ENCODE results near the gene LTB4R. TPM values are rescaled to one million over a fixed set of nuclear protein-coding genes. Genes with fewer than 3 reads are reported as not detected.

The LTB4R gene, protein sequence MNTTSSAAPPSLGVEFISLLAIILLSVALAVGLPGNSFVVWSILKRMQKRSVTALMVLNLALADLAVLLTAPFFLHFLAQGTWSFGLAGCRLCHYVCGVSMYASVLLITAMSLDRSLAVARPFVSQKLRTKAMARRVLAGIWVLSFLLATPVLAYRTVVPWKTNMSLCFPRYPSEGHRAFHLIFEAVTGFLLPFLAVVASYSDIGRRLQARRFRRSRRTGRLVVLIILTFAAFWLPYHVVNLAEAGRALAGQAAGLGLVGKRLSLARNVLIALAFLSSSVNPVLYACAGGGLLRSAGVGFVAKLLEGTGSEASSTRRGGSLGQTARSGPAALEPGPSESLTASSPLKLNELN
- total RNA-seq, result 1 to 10 TPM; 6.4 to 6.6 TPM
- 5.4 TPM for polyA plus RNA-seq (2013, experiment 1 of 2)
- polyA plus RNA-seq (2013, experiment 2 of 2), result 5.0 TPM
- long read RNA-seq, experiment 1, partial matches to known transcripts, result 0 of 1 reads
- long read RNA-seq, experiment 1, other reads (novel, unspliced or antisense), result 1 of 1 reads
- long read RNA-seq, experiment 2, full-length matches to known transcripts, result 2 of 5 reads
- long read RNA-seq, experiment 2, partial matches to known transcripts, result 0 of 5 reads
- long read RNA-seq, experiment 2, other reads (novel, unspliced or antisense), result 3 of 5 reads
- long read RNA-seq, experiment 3, partial matches to known transcripts, result 0 of 2 reads
- long read RNA-seq, experiment 3, other reads (novel, unspliced or antisense), result 1 of 2 reads
- long read RNA-seq, experiment 4, result 0 reads

DNA sequence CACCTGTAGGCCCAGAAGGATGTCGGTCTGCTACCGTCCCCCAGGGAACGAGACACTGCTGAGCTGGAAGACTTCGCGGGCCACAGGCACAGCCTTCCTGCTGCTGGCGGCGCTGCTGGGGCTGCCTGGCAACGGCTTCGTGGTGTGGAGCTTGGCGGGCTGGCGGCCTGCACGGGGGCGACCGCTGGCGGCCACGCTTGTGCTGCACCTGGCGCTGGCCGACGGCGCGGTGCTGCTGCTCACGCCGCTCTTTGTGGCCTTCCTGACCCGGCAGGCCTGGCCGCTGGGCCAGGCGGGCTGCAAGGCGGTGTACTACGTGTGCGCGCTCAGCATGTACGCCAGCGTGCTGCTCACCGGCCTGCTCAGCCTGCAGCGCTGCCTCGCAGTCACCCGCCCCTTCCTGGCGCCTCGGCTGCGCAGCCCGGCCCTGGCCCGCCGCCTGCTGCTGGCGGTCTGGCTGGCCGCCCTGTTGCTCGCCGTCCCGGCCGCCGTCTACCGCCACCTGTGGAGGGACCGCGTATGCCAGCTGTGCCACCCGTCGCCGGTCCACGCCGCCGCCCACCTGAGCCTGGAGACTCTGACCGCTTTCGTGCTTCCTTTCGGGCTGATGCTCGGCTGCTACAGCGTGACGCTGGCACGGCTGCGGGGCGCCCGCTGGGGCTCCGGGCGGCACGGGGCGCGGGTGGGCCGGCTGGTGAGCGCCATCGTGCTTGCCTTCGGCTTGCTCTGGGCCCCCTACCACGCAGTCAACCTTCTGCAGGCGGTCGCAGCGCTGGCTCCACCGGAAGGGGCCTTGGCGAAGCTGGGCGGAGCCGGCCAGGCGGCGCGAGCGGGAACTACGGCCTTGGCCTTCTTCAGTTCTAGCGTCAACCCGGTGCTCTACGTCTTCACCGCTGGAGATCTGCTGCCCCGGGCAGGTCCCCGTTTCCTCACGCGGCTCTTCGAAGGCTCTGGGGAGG is at the start of gene LTB4R:
Gene LTB4R, plus strand, starts transcription at position 857 of the 959 bp plus-strand sequence. CDS start 4,150 bp downstream, outside the sequence.
- H3K4me3 ChIP-seq (ENCODE audit: low read length), result no peak within 1 kb of the TSS

DNA sequence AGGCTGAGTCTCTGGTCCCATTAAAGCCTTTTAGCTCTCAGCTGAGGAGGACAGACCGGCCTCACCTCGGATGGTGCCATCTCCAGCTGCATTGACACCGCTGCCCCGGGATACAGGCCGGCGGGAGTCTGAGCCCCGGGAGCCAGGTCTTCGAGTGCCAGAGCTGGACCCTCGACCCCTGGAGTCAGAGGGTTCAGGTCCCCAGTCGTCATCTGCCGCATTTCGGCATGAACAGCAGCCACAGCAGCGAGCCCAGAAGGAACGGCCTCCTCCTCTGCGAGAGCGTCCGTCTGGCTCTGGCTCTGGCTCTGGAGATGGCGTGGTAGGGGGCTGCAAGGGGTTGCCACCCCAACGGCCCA is 49.4 kb upstream of the LTB4R start:
- no peak overlapping the region for H3K27ac Mint-ChIP-seq
- H3K27ac ChIP-seq (ENCODE audit: low read depth, low read length), result no peak overlapping the region
- DNase-seq, result no peak
- H3K4me3 Mint-ChIP-seq, result no peak overlapping the region
- 93 to 97% methylated on average over 9 to 19 of the region's 19 CpGs for WGBS, 2 experiments (ENCODE audit: insufficient coverage in 1 of 2, insufficient read length in 1 of 2)
- H3K36me3 Mint-ChIP-seq (ENCODE audit: low read depth), result peaks cover under 1% of the 10 kb centered on the region
- H3K9me3 ChIP-seq (ENCODE audit: control insufficient read depth, low read length), result no peaks in the 10 kb centered on the region
- H3K9me3 Mint-ChIP-seq, result no peaks in the 10 kb centered on the region
- H3K4me1 Mint-ChIP-seq, result no peaks in the 10 kb centered on the region
- TF ChIP-seq, protein P1, sequence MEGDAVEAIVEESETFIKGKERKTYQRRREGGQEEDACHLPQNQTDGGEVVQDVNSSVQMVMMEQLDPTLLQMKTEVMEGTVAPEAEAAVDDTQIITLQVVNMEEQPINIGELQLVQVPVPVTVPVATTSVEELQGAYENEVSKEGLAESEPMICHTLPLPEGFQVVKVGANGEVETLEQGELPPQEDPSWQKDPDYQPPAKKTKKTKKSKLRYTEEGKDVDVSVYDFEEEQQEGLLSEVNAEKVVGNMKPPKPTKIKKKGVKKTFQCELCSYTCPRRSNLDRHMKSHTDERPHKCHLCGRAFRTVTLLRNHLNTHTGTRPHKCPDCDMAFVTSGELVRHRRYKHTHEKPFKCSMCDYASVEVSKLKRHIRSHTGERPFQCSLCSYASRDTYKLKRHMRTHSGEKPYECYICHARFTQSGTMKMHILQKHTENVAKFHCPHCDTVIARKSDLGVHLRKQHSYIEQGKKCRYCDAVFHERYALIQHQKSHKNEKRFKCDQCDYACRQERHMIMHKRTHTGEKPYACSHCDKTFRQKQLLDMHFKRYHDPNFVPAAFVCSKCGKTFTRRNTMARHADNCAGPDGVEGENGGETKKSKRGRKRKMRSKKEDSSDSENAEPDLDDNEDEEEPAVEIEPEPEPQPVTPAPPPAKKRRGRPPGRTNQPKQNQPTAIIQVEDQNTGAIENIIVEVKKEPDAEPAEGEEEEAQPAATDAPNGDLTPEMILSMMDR (conservative IDR thresholded peaks at IDR 0.05), result no peak
- H3K4me1 ChIP-seq (ENCODE audit: control insufficient read depth, insufficient read depth, low read length), result no peaks in the 10 kb centered on the region
- no peaks in the 10 kb centered on the region for H3K27me3 ChIP-seq (ENCODE audit: control insufficient read depth, insufficient read depth, low read length, poor library complexity, severe bottlenecking)
- H3K36me3 ChIP-seq (ENCODE audit: control insufficient read depth, insufficient read depth, low read length), result no peaks in the 10 kb centered on the region
- H3K4me3 ChIP-seq (ENCODE audit: low read length), result no peak overlapping the region
- H3K27me3 Mint-ChIP-seq (ENCODE audit: insufficient read depth), result no peaks in the 10 kb centered on the region
- H3K9ac ChIP-seq (ENCODE audit: extremely low read depth, low read length, poor library complexity, severe bottlenecking), result no peak overlapping the region

More for the DNA sequence above, at the start of gene LTB4R:
- Histone ChIP-seq H3K9me3 (ENCODE audit: control insufficient read depth, low read length) (no peaks in the 10 kb centered on the region), H3K36me3 (ENCODE audit: control insufficient read depth, insufficient read depth, low read length) (peaks cover 23% of the 10 kb centered on the region), H3K27me3 (ENCODE audit: control insufficient read depth, insufficient read depth, low read length, poor library complexity, severe bottlenecking) (no peaks in the 10 kb centered on the region), H3K27ac (ENCODE audit: low read depth, low read length) (no peak within 1 kb of the TSS), H3K9ac (ENCODE audit: extremely low read depth, low read length, poor library complexity, severe bottlenecking) (no peak within 1 kb of the TSS), H3K4me1 (ENCODE audit: control insufficient read depth, insufficient read depth, low read length) (no peaks in the 10 kb centered on the region)
- Mint-ChIP-seq H3K4me3 (no peak within 1 kb of the TSS), H3K27me3 (ENCODE audit: insufficient read depth) (peaks cover 17% of the 10 kb centered on the region), H3K36me3 (ENCODE audit: low read depth) (peaks cover 22% of the 10 kb centered on the region), H3K27ac (no peak within 1 kb of the TSS), H3K9me3 (no peaks in the 10 kb centered on the region), H3K4me1 (peaks cover 10% of the 10 kb centered on the region)
- 96 to 97% methylated on average over 73 to 99 of the region's 99 CpGs for WGBS, 2 experiments (ENCODE audit: insufficient coverage in 1 of 2, insufficient read length in 1 of 2)
- DNase-seq, result no peak
- TF ChIP-seq, protein P1 (conservative IDR thresholded peaks at IDR 0.05), result no peak

All from endodermal cell (in vitro differentiated cells).